Kidney (tissue), 22 donors: ENCODE measurements around the gene CTSL. TPM values are rescaled to one million over a fixed set of nuclear protein-coding genes. Genes with fewer than 3 reads are reported as not detected.

Experiments used
- DNase-seq, 5 donors: peaks; one replicate each; pipeline ENCODE4 v3.0.0-alpha.2; 2013 to 2020
- FAIRE-seq: peaks from 2 replicates; lab custom pipeline; 2012; peaks lifted over from hg19 to GRCh38; lab: Jason Lieb, UNC
- H3K27ac ChIP-seq, 2 donors: one replicate each; pipeline ENCODE4 v1.7.0; 2013; ENCODE audit warnings: low read depth in 2 of 2, low read length in 2 of 2, inconsistent platforms in 1 of 2
- H3K27me3 ChIP-seq: one replicate; pipeline ENCODE4 v1.7.1; 2013; ENCODE audit warnings: low read length, inconsistent platforms; ENCODE audit not compliant: control insufficient read depth, insufficient read depth
- H3K36me3 ChIP-seq, 3 donors: one replicate each; pipeline versions ENCODE4 v1.7.0 to v1.7.1; 2013; ENCODE audit warnings: low read length in 3 of 3, control low read depth in 1 of 3, inconsistent platforms in 1 of 3; ENCODE audit not compliant: insufficient read depth in 3 of 3, control insufficient read depth in 2 of 3
- H3K4me1 ChIP-seq, 3 donors: one replicate each; pipeline versions ENCODE4 v1.7.0 to v1.7.1; 2013; ENCODE audit warnings: low read length in 3 of 3, inconsistent platforms in 1 of 3, low read depth in 1 of 3; ENCODE audit not compliant: control insufficient read depth in 2 of 3, insufficient read depth in 2 of 3
- H3K4me3 ChIP-seq, 3 donors: one replicate each; pipeline versions ENCODE4 v1.7.0 to v1.8.1; 2013; ENCODE audit warnings: low read length in 3 of 3, control low read depth in 1 of 3, inconsistent platforms in 1 of 3
- H3K9ac ChIP-seq, 3 donors: one replicate each; pipeline versions ENCODE4 v1.7.0 to v1.7.1; 2013; ENCODE audit warnings: low read length in 3 of 3, control low read depth in 1 of 3, inconsistent platforms in 1 of 3
- H3K9me3 ChIP-seq, 3 donors: one replicate each; pipeline versions ENCODE4 v1.7.0 to v1.7.1; 2013; ENCODE audit warnings: low read length in 3 of 3, control low read depth in 1 of 3, inconsistent platforms in 1 of 3; ENCODE audit not compliant: control insufficient read depth in 2 of 3, insufficient read depth in 1 of 3
- intact Hi-C: fragments of 100-400 bp; cut with DNase I; formaldehyde crosslinking; loops from one replicate; pipeline ENCODE4 v1.11.1; 2022
- long read RNA-seq, 10 donors: library from polyadenylated mRNA in 1 of 10; unstranded in 1 of 10; transcript quantifications; one replicate each; pipeline ENCODE4 v2.0.0 and lab custom pipeline, GENCODE V29; 2021 to 2026
- polyA plus RNA-seq: library from polyadenylated mRNA; stranded (reverse); fragments of 350-450 nt; fragmentation: Illumina TruSeq; extraction: RNeasy Lipid Tissue Mini Kit (QIAGEN cat#74804); gene quantifications from one replicate; pipeline ENCODE4 v1.2.3, GENCODE V29; 2014; ENCODE audit warnings: low read depth, low replicate concordance; ENCODE audit not compliant: insufficient read depth
- total RNA-seq: library from RNA; stranded (reverse); fragmentation: NEBNext Ultra II Directional; extraction: Animal tissue kit (Norgen Biotek cat#: 25700); gene quantifications from one replicate; pipeline ENCODE4 v1.2.1, GENCODE V29; 2021
- TF ChIP-seq, protein P1 (sequence below): IDR thresholded peaks from 3 replicates; pipeline ENCODE4 v1.5.1; 2012; ENCODE audit warnings: mild to moderate bottlenecking, moderate library complexity, borderline replicate concordance; ENCODE audit not compliant: insufficient read depth; ENCODE audit errors: extremely low read depth
- donor health status: control.
- donor health status: control.
- donor health status: control.
- donor health status: control.
- donor health status: control.
- donor health status: DM: yes; HTN: yes; CAD: no.
- donor health status: Normal renal cell carcinoma (clear cell type).

Gene CTSL
- total RNA-seq (139 TPM), polyA plus RNA-seq (237 TPM)
- long read RNA-seq, donor 1, transcript CTSL-203 (8 exons, 2,177 nt) = minor isoform, 11 of 101 reads
- long read RNA-seq, donor 1, transcript CTSL-201 (8 exons, 1,436 nt) = major isoform, 14 of 101 reads
- long read RNA-seq, donor 1, partial matches to known transcripts = 76 of 101 reads
- long read RNA-seq, donor 1, other reads (novel, unspliced or antisense) = 0 of 101 reads
- long read RNA-seq, donor 2, transcript CTSL-203 (8 exons, 2,177 nt) = major isoform, 18 of 62 reads
- long read RNA-seq, donor 2, transcript CTSL-201 (8 exons, 1,436 nt) = minor isoform, 13 of 62 reads
- long read RNA-seq, donor 2, partial matches to known transcripts = 24 of 62 reads
- long read RNA-seq, donor 2, other reads (novel, unspliced or antisense) = 7 of 62 reads
- long read RNA-seq, donor 3, transcript CTSL-203 (8 exons, 2,177 nt) = minor isoform, 24 of 108 reads
- long read RNA-seq, donor 3, transcript CTSL-201 (8 exons, 1,436 nt) = major isoform, 27 of 108 reads
- long read RNA-seq, donor 3, partial matches to known transcripts = 49 of 108 reads
- long read RNA-seq, donor 3, other reads (novel, unspliced or antisense) = 7 of 108 reads
- long read RNA-seq, donor 4, transcript CTSL-201 (8 exons, 1,436 nt) = major isoform, 11 of 27 reads
- long read RNA-seq, donor 4, transcript CTSL-203 (8 exons, 2,177 nt) = minor isoform, 10 of 27 reads
- long read RNA-seq, donor 4, partial matches to known transcripts = 6 of 27 reads
- long read RNA-seq, donor 4, other reads (novel, unspliced or antisense) = 0 of 27 reads
- long read RNA-seq, donor 5, partial matches to known transcripts = 13 of 14 reads
- long read RNA-seq, donor 5, other reads (novel, unspliced or antisense) = 0 of 14 reads
- long read RNA-seq, donor 6, transcript CTSL-201 (8 exons, 1,436 nt) = major isoform, 27 of 251 reads
- long read RNA-seq, donor 6, transcript CTSL-203 (8 exons, 2,177 nt) = minor isoform, 17 of 251 reads
- long read RNA-seq, donor 6, partial matches to known transcripts = 201 of 251 reads
- long read RNA-seq, donor 6, other reads (novel, unspliced or antisense) = 6 of 251 reads
- long read RNA-seq, donor 7, transcript CTSL-201 (8 exons, 1,436 nt) = minor isoform, 24 of 92 reads
- long read RNA-seq, donor 7, transcript CTSL-203 (8 exons, 2,177 nt) = major isoform, 38 of 92 reads
- long read RNA-seq, donor 7, partial matches to known transcripts = 4 of 92 reads
- long read RNA-seq, donor 7, other reads (novel, unspliced or antisense) = 26 of 92 reads
- long read RNA-seq, donor 8, transcript CTSL-203 (8 exons, 2,177 nt) = major isoform, 12 of 139 reads
- long read RNA-seq, donor 8, transcript CTSL-201 (8 exons, 1,436 nt) = minor isoform, 11 of 139 reads
- long read RNA-seq, donor 8, partial matches to known transcripts = 114 of 139 reads
- long read RNA-seq, donor 8, other reads (novel, unspliced or antisense) = 0 of 139 reads
- long read RNA-seq, donor 9, transcript CTSL-201 (8 exons, 1,436 nt) = minor isoform, 8 of 39 reads
- long read RNA-seq, donor 9, transcript CTSL-203 (8 exons, 2,177 nt) = major isoform, 11 of 39 reads
- long read RNA-seq, donor 9, partial matches to known transcripts = 14 of 39 reads
- long read RNA-seq, donor 9, other reads (novel, unspliced or antisense) = 5 of 39 reads
- long read RNA-seq, donor 10, transcript CTSL-203 (8 exons, 2,177 nt) = minor isoform, 10 of 143 reads
- long read RNA-seq, donor 10, transcript CTSL-201 (8 exons, 1,436 nt) = major isoform, 14 of 143 reads
- long read RNA-seq, donor 10, partial matches to known transcripts = 109 of 143 reads
- long read RNA-seq, donor 10, other reads (novel, unspliced or antisense) = 10 of 143 reads

DNA sequence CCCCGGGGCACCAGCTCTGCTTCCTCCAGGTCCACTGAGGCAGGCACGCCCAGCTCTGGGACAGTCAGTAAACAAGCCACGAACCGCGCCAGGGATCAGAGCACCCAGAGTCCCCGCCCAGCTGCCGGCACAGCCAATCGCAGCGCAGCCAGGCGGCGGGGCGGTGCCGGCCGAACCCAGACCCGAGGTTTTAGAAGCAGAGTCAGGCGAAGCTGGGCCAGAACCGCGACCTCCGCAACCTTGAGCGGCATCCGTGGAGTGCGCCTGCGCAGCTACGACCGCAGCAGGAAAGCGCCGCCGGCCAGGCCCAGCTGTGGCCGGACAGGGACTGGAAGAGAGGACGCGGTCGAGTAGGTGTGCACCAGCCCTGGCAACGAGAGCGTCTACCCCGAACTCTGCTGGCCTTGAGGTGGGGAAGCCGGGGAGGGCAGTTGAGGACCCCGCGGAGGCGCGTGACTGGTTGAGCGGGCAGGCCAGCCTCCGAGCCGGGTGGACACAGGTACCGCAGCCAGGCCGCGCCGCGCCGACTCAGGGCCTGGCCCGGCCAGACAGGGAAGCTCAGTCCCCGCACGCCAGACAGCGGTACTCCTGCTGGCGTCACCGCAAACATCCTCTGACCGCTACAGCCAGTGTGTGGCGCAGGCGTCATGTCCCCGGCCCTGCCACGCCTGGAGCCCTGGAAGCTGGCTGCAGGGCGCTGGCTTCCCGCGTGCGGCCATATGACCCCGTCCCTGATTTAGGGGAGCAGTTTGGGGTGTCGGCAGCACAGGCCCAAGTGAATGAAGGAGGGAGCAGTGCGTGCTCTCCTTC, at the start of gene CTSL:
Gene CTSL, plus strand, starts transcription at position 220 of the 810 bp plus-strand sequence. CDS start 1,485 bp downstream, outside the sequence.
- FAIRE-seq (peak; percentile 23), DNase-seq (peak; percentile 86 to 96 (median 90))
- TF ChIP-seq, protein P1, sequence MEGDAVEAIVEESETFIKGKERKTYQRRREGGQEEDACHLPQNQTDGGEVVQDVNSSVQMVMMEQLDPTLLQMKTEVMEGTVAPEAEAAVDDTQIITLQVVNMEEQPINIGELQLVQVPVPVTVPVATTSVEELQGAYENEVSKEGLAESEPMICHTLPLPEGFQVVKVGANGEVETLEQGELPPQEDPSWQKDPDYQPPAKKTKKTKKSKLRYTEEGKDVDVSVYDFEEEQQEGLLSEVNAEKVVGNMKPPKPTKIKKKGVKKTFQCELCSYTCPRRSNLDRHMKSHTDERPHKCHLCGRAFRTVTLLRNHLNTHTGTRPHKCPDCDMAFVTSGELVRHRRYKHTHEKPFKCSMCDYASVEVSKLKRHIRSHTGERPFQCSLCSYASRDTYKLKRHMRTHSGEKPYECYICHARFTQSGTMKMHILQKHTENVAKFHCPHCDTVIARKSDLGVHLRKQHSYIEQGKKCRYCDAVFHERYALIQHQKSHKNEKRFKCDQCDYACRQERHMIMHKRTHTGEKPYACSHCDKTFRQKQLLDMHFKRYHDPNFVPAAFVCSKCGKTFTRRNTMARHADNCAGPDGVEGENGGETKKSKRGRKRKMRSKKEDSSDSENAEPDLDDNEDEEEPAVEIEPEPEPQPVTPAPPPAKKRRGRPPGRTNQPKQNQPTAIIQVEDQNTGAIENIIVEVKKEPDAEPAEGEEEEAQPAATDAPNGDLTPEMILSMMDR = peak; percentile 39
- Histone ChIP-seq H3K4me3 (peak within 1 kb of the TSS; percentile 53 to 86 (median 76)), H3K4me1 (peaks cover 0 to 9% (median 0%) of the 10 kb centered on the region in 3 donors), H3K27me3 (no peaks in the 10 kb centered on the region), H3K9ac (peak within 1 kb of the TSS; percentile 37 to 92 (median 82)), H3K27ac (peak within 1 kb of the TSS; percentile 97), H3K9me3 (no peaks in the 10 kb centered on the region), H3K36me3 (peaks cover 4 to 32% (median 17%) of the 10 kb centered on the region in 3 donors)
- intact Hi-C loops = no loop called here

DNA sequence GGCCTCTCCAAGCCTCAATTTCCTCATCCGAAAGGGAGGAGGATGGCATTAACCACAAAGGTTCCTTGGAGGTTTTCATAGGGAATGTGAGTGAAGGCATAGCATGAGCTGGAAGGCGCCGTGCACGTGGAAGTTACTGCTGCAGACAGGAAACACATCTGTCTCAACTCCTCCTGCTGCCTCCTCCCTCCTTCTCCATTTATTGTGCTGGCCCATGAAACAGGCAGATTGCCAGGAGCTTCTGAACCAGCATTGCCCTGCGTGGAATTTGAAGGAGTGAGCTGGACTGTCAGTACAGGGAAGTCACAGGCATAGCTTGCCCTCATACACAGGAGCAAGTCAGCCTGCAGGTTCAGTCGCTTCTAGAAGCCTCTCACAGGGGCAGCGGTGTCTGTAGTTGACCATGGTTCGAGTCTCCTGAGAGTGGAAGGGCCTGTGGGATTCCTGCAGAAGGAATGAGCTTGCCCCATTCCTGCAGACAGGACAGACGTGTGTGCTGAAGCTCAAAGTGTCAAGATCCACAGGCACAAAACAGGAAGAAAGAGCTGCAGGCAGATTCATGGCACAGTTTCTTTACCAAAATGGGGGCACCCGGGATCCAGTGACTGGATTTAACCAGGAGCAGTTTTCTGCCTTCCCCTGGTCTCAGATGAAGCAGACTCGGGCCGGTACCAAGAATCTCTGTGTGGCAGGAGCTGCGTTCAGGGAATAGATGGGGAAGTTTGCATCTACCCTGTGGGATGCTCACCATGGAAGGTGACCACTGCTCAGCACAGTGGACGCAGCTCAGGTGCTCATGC, 48.7 kb upstream of the CTSL start:
- FAIRE-seq (no peak), DNase-seq (peak in 1 of 5 donors; percentile 21)
- intact Hi-C loops = no loop called here
- H3K4me1 ChIP-seq = peaks cover 0 to 6% (median 0%) of the 10 kb centered on the region in 3 donors
- H3K4me3 ChIP-seq = no peak overlapping the region
- peaks cover 0 to 9% (median 0%) of the 10 kb centered on the region in 3 donors for H3K36me3 ChIP-seq
- no peaks in the 10 kb centered on the region for H3K27me3 ChIP-seq
- no peak overlapping the region for H3K9ac ChIP-seq
- TF ChIP-seq, protein P1 = no peak
- H3K9me3 ChIP-seq = no peaks in the 10 kb centered on the region
- no peak overlapping the region for H3K27ac ChIP-seq
